ENCODE results near the gene CTTNBP2. TPM values are rescaled to one million over a fixed set of nuclear protein-coding genes. Genes with fewer than 3 reads are reported as not detected.

CTTNBP2 gene
- total RNA-seq, 4 donors from 2014 or later: 13.8 to 19.4 (median 17.6) TPM

DNA sequence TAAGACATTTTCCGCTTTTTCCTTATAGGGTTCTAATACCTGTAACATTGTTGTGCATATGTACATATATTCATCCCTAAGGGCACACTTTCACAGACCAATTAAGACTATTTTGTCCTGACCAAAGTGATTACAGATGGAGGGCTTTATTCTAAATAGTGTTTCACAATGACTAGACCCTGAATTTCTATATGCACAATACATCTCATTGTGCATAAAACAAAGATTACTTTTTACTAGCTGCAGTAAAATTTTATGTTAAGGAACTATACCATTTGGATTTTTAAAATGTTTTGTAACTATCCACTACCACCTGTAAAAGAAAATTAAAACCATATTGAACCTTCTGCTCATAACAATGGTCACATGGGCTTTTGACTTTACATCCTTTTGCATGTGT, 87.8 kb downstream of the CTTNBP2 start:
- no peaks in the 10 kb centered on the region for H3K4me1 ChIP-seq
- WGBS, 2 donors: 97 to 99% methylated on average over 1 of the region's 1 CpG
- intact Hi-C loops (cut with DNase I): no loop called here
- no peaks in the 10 kb centered on the region for H3K9me3 ChIP-seq
- no peak overlapping the region for H3K4me3 ChIP-seq (replicated peaks in 1 of 3)
- no peak for TF ChIP-seq POLR2A (IDR thresholded peaks at IDR 0.05)
- TF ChIP-seq CTCF (IDR thresholded peaks at IDR 0.05): no peak
- H3K27me3 ChIP-seq: no peaks in the 10 kb centered on the region
- no peak for DNase-seq
- no peaks in the 10 kb centered on the region for H3K36me3 ChIP-seq
- H3K27ac ChIP-seq: no peak overlapping the region

- Histone ChIP-seq H3K36me3 (no peaks in the 10 kb centered on the region), H3K4me3 (replicated peaks in 1 of 3) (no peak overlapping the region), H3K27me3 (no peaks in the 10 kb centered on the region), H3K4me1 (no peaks in the 10 kb centered on the region), H3K9me3 (no peaks in the 10 kb centered on the region), H3K27ac (no peak overlapping the region)
- TF ChIP-seq CTCF (IDR thresholded peaks at IDR 0.05) (no peak), POLR2A (IDR thresholded peaks at IDR 0.05) (no peak)
- intact Hi-C loops (cut with DNase I): no loop called here
- no peak for DNase-seq
- 82 to 90% methylated on average over 1 of the region's 1 CpG for WGBS, 2 donors
Observed at GRCh38 chr7:117784315-117784714, 88.9 kb downstream of the CTTNBP2 start.

- 90 to 94% methylated on average over 3 of the region's 3 CpGs for WGBS, 2 donors
- DNase-seq: no peak
- intact Hi-C loops (cut with DNase I): no loop called here
- no peaks in the 10 kb centered on the region for H3K9me3 ChIP-seq
- no peaks in the 10 kb centered on the region for H3K36me3 ChIP-seq
- H3K27ac ChIP-seq: no peak overlapping the region
- H3K4me3 ChIP-seq (replicated peaks in 1 of 3): no peak overlapping the region
- no peaks in the 10 kb centered on the region for H3K27me3 ChIP-seq
- no peak for TF ChIP-seq POLR2A (IDR thresholded peaks at IDR 0.05)
- TF ChIP-seq CTCF (IDR thresholded peaks at IDR 0.05): no peak
- H3K4me1 ChIP-seq: peaks cover 0 to 3% of the 10 kb centered on the region in 2 donors
Observed at GRCh38 chr7:117782761-117783160, 90.5 kb downstream of the CTTNBP2 start.

- H3K4me1 ChIP-seq: peaks cover 4 to 12% of the 10 kb centered on the region in 2 donors
- H3K36me3 ChIP-seq: no peaks in the 10 kb centered on the region
- no peaks in the 10 kb centered on the region for H3K27me3 ChIP-seq
- WGBS, 2 donors: 90 to 93% methylated on average over 2 of the region's 2 CpGs
- no peak overlapping the region for H3K4me3 ChIP-seq (replicated peaks in 1 of 3)
- no peak for DNase-seq
- intact Hi-C loops (cut with DNase I): no loop called here
- no peaks in the 10 kb centered on the region for H3K9me3 ChIP-seq
- no peak for TF ChIP-seq POLR2A (IDR thresholded peaks at IDR 0.05)
- peak in 1 of 6 experiments; percentile 10 for TF ChIP-seq CTCF (IDR thresholded peaks at IDR 0.05)
- H3K27ac ChIP-seq: no peak overlapping the region
Observed at GRCh38 chr7:117781707-117782106, 91.5 kb downstream of the CTTNBP2 start.

- DNase-seq: no peak
- TF ChIP-seq POLR2A (IDR thresholded peaks at IDR 0.05): no peak
- TF ChIP-seq CTCF (IDR thresholded peaks at IDR 0.05): no peak
- Histone ChIP-seq H3K9me3 (no peaks in the 10 kb centered on the region), H3K4me3 (replicated peaks in 1 of 3) (no peak overlapping the region), H3K36me3 (no peaks in the 10 kb centered on the region), H3K27me3 (no peaks in the 10 kb centered on the region), H3K4me1 (peaks cover 4 to 12% of the 10 kb centered on the region in 2 donors), H3K27ac (no peak overlapping the region)
- 78 to 86% methylated on average over 2 of the region's 2 CpGs for WGBS, 2 donors
- intact Hi-C loops (cut with DNase I): no loop called here
Observed at GRCh38 chr7:117780832-117781231, 92.4 kb downstream of the CTTNBP2 start.

Measured in thyroid gland (tissue), 4 donors.